Mucosa of stomach (tissue), 1 donor: Measurements from ENCODE around the gene KRTAP5-7.
"Not testable (repeated sequence)": the region's sequence is repeated elsewhere in the genome, so short reads cannot be mapped to it uniquely, and the experiment has no call there.

Experiments
- H3K27me3 ChIP-seq: one replicate; pipeline ENCODE4 v1.7.0; 2013; ENCODE audit warnings: mild to moderate bottlenecking, low read length; ENCODE audit not compliant: control insufficient read depth, insufficient read depth
- H3K36me3 ChIP-seq: one replicate; pipeline ENCODE4 v1.7.0; 2013; ENCODE audit warnings: low read length; ENCODE audit not compliant: control insufficient read depth, insufficient read depth
- H3K4me1 ChIP-seq: one replicate; pipeline ENCODE4 v1.7.0; 2013; ENCODE audit warnings: mild to moderate bottlenecking, low read length; ENCODE audit not compliant: control insufficient read depth, insufficient read depth
- H3K4me3 ChIP-seq: one replicate; pipeline ENCODE4 v1.7.0; 2013; ENCODE audit warnings: low read length
- H3K9ac ChIP-seq: one replicate; pipeline ENCODE4 v1.7.0; 2013; ENCODE audit warnings: mild to moderate bottlenecking, low read length, moderate library complexity
- H3K9me3 ChIP-seq: one replicate; pipeline ENCODE4 v1.7.0; 2013; ENCODE audit warnings: mild to moderate bottlenecking, low read length, moderate library complexity; ENCODE audit not compliant: control insufficient read depth
- donor health status: Pancreatic carcinoma.

KRTAP5-7 gene

DNA sequence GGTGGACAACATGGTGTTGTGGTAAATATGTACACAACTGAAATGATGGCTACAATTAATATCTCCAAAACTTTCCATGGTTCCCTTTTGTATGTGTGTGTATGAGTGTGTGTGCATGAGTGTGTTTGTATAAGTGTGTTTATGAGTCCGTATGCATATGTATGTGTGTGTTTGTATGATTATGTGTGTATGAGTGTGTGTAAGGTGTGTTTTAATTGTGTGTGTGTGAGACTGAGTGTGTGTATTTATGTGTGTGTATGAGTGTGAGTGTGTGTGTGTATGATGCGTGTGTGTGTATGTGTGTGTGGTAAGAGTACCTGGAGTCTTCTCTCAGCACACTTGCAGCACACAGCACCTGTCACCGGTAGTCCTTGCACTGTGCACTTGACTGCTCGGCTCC is 29.0 kb downstream of the KRTAP5-7 start:
- Histone ChIP-seq H3K9ac (no peak overlapping the region), H3K36me3 (no peaks in the 10 kb centered on the region), H3K9me3 (no peaks in the 10 kb centered on the region), H3K4me1 (no peaks in the 10 kb centered on the region), H3K4me3 (no peak overlapping the region), H3K27me3 (peaks cover 3% of the 10 kb centered on the region)

- Histone ChIP-seq H3K9me3 (no peaks in the 10 kb centered on the region), H3K4me1 (no peaks in the 10 kb centered on the region), H3K9ac (no peak overlapping the region), H3K27me3 (peaks cover 3% of the 10 kb centered on the region), H3K4me3 (no peak overlapping the region), H3K36me3 (no peaks in the 10 kb centered on the region)
Measured at GRCh38 chr11:71557257-71557656, 30.2 kb downstream of the KRTAP5-7 start.

DNA sequence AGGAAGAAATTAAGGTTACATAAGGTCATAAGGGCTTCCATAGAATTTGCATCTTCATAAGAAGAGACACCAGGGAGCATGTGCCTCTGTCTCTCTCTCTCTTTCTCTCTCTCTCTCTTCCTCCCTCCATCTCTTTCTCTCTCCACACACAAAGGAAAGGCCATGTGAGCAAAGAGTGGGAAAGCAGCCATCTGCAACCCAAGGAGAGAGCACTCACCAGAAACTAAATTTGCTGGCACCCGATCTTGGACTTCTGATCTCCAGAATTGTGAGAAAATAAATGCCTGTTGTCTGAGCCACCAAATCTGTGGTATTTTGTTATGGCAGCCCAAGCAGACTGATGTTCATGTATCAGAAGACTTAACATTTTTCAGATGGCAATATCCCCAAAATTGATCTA is 31.9 kb downstream of the KRTAP5-7 start:
- H3K4me3 ChIP-seq: no peak overlapping the region
- H3K9ac ChIP-seq: no peak overlapping the region
- no peaks in the 10 kb centered on the region for H3K9me3 ChIP-seq
- no peaks in the 10 kb centered on the region for H3K4me1 ChIP-seq
- peaks cover 4% of the 10 kb centered on the region for H3K27me3 ChIP-seq
- H3K36me3 ChIP-seq: no peaks in the 10 kb centered on the region

GRCh38 chr11:71562120-71562519 is 35.1 kb downstream of the KRTAP5-7 start:
- H3K36me3 ChIP-seq: no peaks in the 10 kb centered on the region
- peaks cover 7% of the 10 kb centered on the region for H3K27me3 ChIP-seq
- no peak overlapping the region for H3K4me3 ChIP-seq
- no peaks in the 10 kb centered on the region for H3K4me1 ChIP-seq
- no peak overlapping the region for H3K9ac ChIP-seq
- H3K9me3 ChIP-seq: no peaks in the 10 kb centered on the region

- Histone ChIP-seq H3K9ac (no peak overlapping the region), H3K36me3 (no peaks in the 10 kb centered on the region), H3K4me1 (no peaks in the 10 kb centered on the region), H3K9me3 (no peaks in the 10 kb centered on the region), H3K4me3 (no peak overlapping the region), H3K27me3 (peaks cover 7% of the 10 kb centered on the region)
Measured at GRCh38 chr11:71563406-71563805, 36.3 kb downstream of the KRTAP5-7 start.

GRCh38 chr11:71564430-71564829 is 37.4 kb downstream of the KRTAP5-7 start:
- no peak overlapping the region for H3K9ac ChIP-seq
- H3K4me3 ChIP-seq: no peak overlapping the region
- peaks cover 7% of the 10 kb centered on the region for H3K27me3 ChIP-seq
- H3K36me3 ChIP-seq: no peaks in the 10 kb centered on the region
- no peaks in the 10 kb centered on the region for H3K4me1 ChIP-seq
- H3K9me3 ChIP-seq: no peaks in the 10 kb centered on the region

- H3K27me3 ChIP-seq: peaks cover 7% of the 10 kb centered on the region
- no peak within 1 kb of the TSS for H3K4me3 ChIP-seq
- H3K9me3 ChIP-seq: no peaks in the 10 kb centered on the region
- no peak within 1 kb of the TSS for H3K9ac ChIP-seq
- H3K36me3 ChIP-seq: no peaks in the 10 kb centered on the region
- H3K4me1 ChIP-seq: no peaks in the 10 kb centered on the region
Measured at GRCh38 chr11:71565263-71565662, 38.2 kb downstream of the KRTAP5-7 start, which contains the start of gene KRTAP5-10. TSS of gene KRTAP5-10 (plus strand) at chr11:71565563. CDS start at chr11:71565588, 25 bp downstream.

- H3K9me3 ChIP-seq: no peaks in the 10 kb centered on the region
- H3K9ac ChIP-seq: no peak overlapping the region
- H3K4me1 ChIP-seq: no peaks in the 10 kb centered on the region
- H3K4me3 ChIP-seq: no peak overlapping the region
- peaks cover 7% of the 10 kb centered on the region for H3K27me3 ChIP-seq
- no peaks in the 10 kb centered on the region for H3K36me3 ChIP-seq
Measured at GRCh38 chr11:71566081-71566620, 39.1 kb downstream of the KRTAP5-7 start.

DNA sequence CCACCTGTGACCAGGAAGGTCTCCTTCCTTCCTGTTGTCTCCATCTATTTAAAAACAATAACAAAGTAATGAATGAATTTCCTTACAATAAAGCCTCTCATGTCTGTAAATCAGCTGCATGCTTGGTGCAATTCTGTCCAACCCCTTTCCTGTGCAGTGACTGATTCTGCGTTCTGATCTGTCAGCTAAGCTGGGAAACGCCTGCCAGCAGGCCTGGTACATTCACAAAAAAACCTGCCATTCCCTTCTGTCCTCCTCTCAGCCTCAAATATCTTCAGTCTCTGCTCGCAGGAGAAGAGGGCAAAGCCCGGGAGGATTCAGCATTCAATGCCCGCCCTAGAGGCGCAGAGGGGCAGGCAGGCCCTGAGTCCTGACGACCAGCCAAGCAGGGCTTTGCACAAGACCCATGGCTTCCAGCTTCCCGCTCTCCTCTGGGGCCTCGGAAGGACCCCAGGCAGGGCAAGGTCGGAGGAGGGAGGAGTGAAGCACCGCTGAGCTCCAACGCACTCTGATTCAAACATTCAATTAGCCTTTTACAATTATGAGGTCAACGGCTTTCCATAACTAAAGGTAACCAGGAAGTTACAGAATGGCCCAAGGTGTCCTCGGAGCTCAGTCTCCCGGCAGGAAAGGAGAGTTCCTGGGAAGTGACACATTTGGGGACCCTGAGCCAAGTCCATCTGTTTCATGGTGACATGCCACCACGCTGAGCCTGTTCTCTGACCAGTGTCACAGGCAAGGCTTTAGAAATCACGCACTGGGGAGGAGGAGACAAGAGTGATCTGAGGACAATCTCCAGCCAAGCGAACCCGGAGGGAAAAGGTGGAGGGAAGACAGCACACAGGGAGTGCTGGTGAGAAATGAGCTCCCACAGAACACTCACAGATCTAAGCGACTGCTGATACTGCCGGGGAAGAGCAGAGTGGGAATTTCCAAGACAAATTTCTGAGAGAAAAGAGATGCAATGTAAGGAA is 39.8 kb downstream of the KRTAP5-7 start:
- H3K9ac ChIP-seq, H3K36me3 ChIP-seq, H3K4me1 ChIP-seq, H3K9me3 ChIP-seq, H3K4me3 ChIP-seq, H3K27me3 ChIP-seq: not testable (repeated sequence)

DNA sequence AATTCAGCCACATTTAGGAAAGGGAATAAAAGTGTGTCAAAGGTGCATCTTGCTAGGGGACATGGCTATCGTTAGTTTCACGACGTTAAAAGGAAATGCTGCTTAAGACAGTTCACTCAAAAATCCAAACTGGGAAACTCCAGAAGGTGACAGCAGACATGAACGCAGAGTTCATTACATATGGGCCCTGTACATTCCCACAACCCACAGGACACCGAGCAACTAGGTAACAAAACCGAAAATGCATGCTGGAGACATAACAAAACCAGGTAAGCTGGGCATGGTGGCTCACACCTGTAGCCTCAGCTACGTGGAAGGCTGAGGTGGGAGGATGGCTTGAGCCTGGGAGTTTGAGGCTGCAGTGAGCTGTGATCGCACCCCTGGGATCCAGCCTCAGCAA is 40.6 kb downstream of the KRTAP5-7 start:
- H3K27me3 ChIP-seq, H3K9me3 ChIP-seq, H3K9ac ChIP-seq, H3K4me3 ChIP-seq, H3K36me3 ChIP-seq, H3K4me1 ChIP-seq: not testable (repeated sequence)

DNA sequence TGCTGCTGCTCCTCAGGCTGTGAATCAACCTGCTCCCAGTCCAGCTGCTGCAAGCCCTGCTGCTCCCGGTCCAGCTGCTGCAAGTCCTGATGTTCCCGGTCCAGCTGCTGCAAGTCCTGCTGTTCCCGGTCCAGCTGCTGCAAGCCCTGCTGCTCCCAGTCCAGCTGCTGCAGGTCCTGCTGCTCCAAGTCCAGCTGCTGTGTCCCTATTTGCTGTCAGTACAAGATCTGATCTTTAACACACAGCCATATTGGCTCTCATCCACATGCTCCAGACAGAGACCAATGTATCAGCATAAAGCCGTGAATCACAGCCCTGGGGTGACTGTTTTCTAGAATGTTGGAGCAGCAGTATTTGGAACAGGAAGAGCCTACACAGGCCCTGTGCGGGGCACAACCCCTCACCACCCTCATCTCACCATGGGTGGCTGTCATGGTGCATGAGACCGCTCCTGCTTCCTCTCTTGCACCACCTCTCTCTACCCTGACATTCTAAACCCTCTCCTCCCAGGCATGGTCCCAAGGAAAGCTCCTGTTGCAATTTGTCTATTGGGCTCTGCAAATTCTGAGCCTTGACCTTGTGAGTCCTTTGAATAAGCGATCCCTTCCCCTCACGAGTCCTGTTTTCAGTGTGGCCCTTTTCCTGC is 41.8 kb downstream of the KRTAP5-7 start:
- H3K9ac ChIP-seq: no peak overlapping the region
- no peak overlapping the region for H3K4me3 ChIP-seq

More for the DNA sequence above, 41.8 kb downstream of the KRTAP5-7 start:
- Histone ChIP-seq H3K27me3 (peaks cover 5% of the 10 kb centered on the region), H3K36me3 (no peaks in the 10 kb centered on the region), H3K9me3 (no peaks in the 10 kb centered on the region), H3K4me1 (no peaks in the 10 kb centered on the region)
